SU-DHL-6 (cell line): ENCODE data around the gene CARD11.

Experiments used
- H2AFZ ChIP-seq: fragments of 200-600 bp; sonication (generic); 2 replicates; pipeline ENCODE4 v1.6.1; 2014; ENCODE audit warnings: low read depth, mild to moderate bottlenecking, moderate library complexity, mixed read lengths, antibody characterized with exemption, low read length; ENCODE audit not compliant: severe bottlenecking
- H3F3A ChIP-seq: fragments of 200-600 bp; shearing (Covaris generic); 2 replicates; pipeline ENCODE4 v1.6.0; 2016; ENCODE audit warnings: antibody characterized with exemption, mild to moderate bottlenecking; ENCODE audit not compliant: insufficient read depth
- H3K27ac ChIP-seq: fragments of 200-600 bp; sonication (generic); 2 replicates; pipeline ENCODE4 v1.5.1; 2016; ENCODE audit warnings: low read depth, mild to moderate bottlenecking, low read length, moderate library complexity, mixed read lengths
- H3K27me3 ChIP-seq: fragments of 200-600 bp; sonication (generic), shearing (Covaris generic); 2 replicates; pipeline ENCODE4 v1.6.0; 2014; ENCODE audit warnings: mild to moderate bottlenecking, low read length
- H3K36me3 ChIP-seq: fragments of 200-600 bp; sonication (generic); 2 replicates; pipeline ENCODE4 v1.6.1; 2014; ENCODE audit warnings: mild to moderate bottlenecking, low read length, mixed read lengths
- H3K4me2 ChIP-seq: fragments of 300-600, 200-600 bp; shearing (Covaris generic), sonication (generic); 2 replicates; pipeline ENCODE4 v1.6.0; 2014; ENCODE audit warnings: low read length, low read depth, mild to moderate bottlenecking; ENCODE audit not compliant: poor library complexity, severe bottlenecking
- H3K4me3 ChIP-seq: fragments of 200-600 bp; sonication (generic); 2 replicates; pipeline ENCODE4 v1.5.1; 2014; ENCODE audit warnings: antibody characterized with exemption, low read length, mild to moderate bottlenecking, mixed read lengths; ENCODE audit not compliant: insufficient read depth, poor library complexity, severe bottlenecking
- H3K79me2 ChIP-seq: fragments of 200-600 bp; sonication (generic); 2 replicates; pipeline ENCODE4 v1.6.1; 2014; ENCODE audit warnings: mild to moderate bottlenecking, low read length, moderate library complexity; ENCODE audit not compliant: insufficient read depth
- H3K9ac ChIP-seq: fragments of 200-600 bp; sonication (generic); 2 replicates; pipeline ENCODE4 v1.7.0; 2014; ENCODE audit warnings: mild to moderate bottlenecking, low read length
- H3K9me2 ChIP-seq: fragments of 200-600 bp; sonication (generic); replicated peaks from 2 replicates; pipeline ENCODE4 v1.6.1; 2014; ENCODE audit warnings: low read length; ENCODE audit not compliant: insufficient read depth
- H3K9me3 ChIP-seq: fragments of 200-600 bp; sonication (generic); 2 replicates; pipeline ENCODE4 v1.6.1; 2014; ENCODE audit warnings: low read length, mixed read lengths; ENCODE audit not compliant: insufficient read depth
- H4K20me1 ChIP-seq: fragments of 200-600 bp; sonication (generic); 2 replicates; pipeline ENCODE4 v1.6.1; 2014; ENCODE audit warnings: low read depth, mild to moderate bottlenecking, antibody characterized with exemption, low read length, moderate library complexity, mixed read lengths
- EZH2phosphoT487 ChIP-seq: fragments of 200-600 bp; sonication (generic), shearing (Covaris generic); conservative IDR thresholded peaks from 2 replicates; pipeline ENCODE4 v1.6.1; 2018; ENCODE audit warnings: mild to moderate bottlenecking, antibody characterized with exemption, low read length, moderate library complexity, mixed read lengths
- TF ChIP-seq, protein P1 (sequence below): fragments of 200-600 bp; sonication (generic); IDR thresholded peaks from one replicate; pipeline ENCODE4 v1.5.1; 2017; ENCODE audit warnings: antibody characterized with exemption, mild to moderate bottlenecking, low read length, moderate library complexity; ENCODE audit not compliant: insufficient read depth, poor library complexity, severe bottlenecking

CARD11 gene

DNA sequence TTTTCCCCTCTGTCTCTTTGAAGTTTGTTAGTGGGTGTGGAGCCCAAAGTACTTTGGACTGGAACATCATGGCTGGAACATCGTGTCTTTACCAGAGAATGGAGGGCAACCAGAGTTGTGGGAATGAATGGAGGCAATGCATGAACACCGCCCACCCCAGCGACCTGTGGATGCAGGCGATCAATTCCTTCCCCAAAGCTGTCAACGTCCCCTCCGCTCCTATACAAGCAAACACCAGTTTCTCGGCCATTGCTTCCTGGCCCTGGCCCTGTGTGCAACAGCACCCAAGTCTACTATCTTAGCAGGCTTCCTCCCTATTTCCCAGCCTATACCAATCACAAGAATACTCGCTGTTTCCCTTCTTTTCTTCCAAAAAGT, 62.6 kb downstream of the CARD11 start:
- no peak for TF ChIP-seq EZH2phosphoT487
- TF ChIP-seq, protein P1, sequence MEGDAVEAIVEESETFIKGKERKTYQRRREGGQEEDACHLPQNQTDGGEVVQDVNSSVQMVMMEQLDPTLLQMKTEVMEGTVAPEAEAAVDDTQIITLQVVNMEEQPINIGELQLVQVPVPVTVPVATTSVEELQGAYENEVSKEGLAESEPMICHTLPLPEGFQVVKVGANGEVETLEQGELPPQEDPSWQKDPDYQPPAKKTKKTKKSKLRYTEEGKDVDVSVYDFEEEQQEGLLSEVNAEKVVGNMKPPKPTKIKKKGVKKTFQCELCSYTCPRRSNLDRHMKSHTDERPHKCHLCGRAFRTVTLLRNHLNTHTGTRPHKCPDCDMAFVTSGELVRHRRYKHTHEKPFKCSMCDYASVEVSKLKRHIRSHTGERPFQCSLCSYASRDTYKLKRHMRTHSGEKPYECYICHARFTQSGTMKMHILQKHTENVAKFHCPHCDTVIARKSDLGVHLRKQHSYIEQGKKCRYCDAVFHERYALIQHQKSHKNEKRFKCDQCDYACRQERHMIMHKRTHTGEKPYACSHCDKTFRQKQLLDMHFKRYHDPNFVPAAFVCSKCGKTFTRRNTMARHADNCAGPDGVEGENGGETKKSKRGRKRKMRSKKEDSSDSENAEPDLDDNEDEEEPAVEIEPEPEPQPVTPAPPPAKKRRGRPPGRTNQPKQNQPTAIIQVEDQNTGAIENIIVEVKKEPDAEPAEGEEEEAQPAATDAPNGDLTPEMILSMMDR: no peak
- Histone ChIP-seq H3K36me3 (no peaks in the 10 kb centered on the region), H3K79me2 (peaks cover 46% of the 10 kb centered on the region), H3K27me3 (no peaks in the 10 kb centered on the region), H3K27ac (peak overlapping the region; percentile 86), H4K20me1 (no peaks in the 10 kb centered on the region; the same call in 1 of the 2 replicates), H3F3A (peaks cover 22% of the 10 kb centered on the region), H3K9ac (no peak overlapping the region; the same call in 1 of the 2 replicates), H3K4me2 (peak overlapping the region; percentile 70), H3K9me3 (no peaks in the 10 kb centered on the region), H3K9me2 (no peaks in the 10 kb centered on the region), H2AFZ (no peak overlapping the region), H3K4me3 (peak overlapping the region; percentile 50)

DNA sequence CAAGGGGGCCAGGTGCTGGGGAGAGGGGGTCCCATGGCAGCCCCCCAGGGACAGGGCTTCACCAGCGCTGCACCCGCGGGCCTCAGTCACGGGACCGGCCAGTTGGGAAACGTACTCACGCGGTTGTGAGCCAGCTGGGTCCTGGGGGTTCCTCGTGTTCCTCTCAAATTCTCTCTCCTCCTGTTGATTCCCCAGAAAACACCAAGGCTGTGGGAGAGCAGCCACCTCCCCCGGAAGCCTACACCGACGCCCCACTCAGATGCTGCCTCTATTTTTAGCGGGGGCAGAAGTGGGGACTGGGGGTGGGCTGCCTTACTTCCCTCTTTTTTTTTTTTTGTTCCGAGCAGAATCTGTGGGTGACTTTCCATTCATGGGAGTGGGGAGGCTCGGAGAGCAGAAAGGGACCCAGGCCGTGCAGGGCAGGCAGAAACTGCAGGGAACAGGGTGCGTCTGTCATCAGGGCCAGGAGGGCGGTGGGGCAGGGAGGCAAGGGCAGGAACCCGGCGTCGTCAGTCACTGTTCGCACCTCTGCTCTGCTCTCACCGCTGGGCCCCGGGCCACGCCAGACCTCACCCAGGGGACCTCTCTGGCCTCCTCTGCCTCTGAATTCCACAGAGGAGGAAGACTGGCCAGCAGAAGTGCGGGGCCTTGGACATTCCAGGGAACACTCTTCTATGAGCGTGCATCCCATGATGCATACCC, 63.1 kb downstream of the CARD11 start:
- peak overlapping the region; percentile 53 for H3K9ac ChIP-seq

DNA sequence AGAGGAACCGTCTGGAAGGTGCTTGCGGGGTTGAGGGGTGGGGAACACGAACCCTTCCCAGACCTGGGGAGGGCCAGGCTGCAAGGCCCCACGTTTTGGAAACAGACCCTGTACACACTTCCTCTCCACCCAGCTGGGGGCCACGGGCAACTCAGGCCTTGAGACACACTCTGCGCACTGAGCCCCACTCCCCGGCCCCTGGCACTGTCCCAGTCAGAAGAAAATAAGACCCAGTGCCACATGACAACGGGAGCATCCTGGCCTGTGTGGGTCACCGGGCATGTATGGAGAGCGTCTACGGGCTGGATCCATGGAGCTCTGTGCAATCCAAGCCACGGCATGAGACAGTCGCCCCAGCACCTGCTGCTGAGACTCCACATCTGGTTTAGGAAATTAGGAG, 63.7 kb downstream of the CARD11 start:
- no peaks in the 10 kb centered on the region; the same call in 1 of the 2 replicates for H4K20me1 ChIP-seq
- no peaks in the 10 kb centered on the region for H3K9me3 ChIP-seq
- H3K4me3 ChIP-seq: peak overlapping the region; percentile 50
- H3K36me3 ChIP-seq: no peaks in the 10 kb centered on the region
- peak overlapping the region; percentile 53 for H3K9ac ChIP-seq
- H3K9me2 ChIP-seq: no peaks in the 10 kb centered on the region
- no peak overlapping the region for H2AFZ ChIP-seq
- H3K4me2 ChIP-seq: peak overlapping the region; percentile 70
- H3K27ac ChIP-seq: peak overlapping the region; percentile 86
- H3K79me2 ChIP-seq: peaks cover 40% of the 10 kb centered on the region
- H3F3A ChIP-seq: peaks cover 22% of the 10 kb centered on the region
- no peaks in the 10 kb centered on the region for H3K27me3 ChIP-seq
- TF ChIP-seq, protein P1: no peak
- TF ChIP-seq EZH2phosphoT487: no peak

More for the DNA sequence above, 63.1 kb downstream of the CARD11 start:
- TF ChIP-seq EZH2phosphoT487: no peak
- TF ChIP-seq, protein P1: no peak
- Histone ChIP-seq H3K27me3 (no peaks in the 10 kb centered on the region), H3F3A (peaks cover 22% of the 10 kb centered on the region), H3K27ac (peak overlapping the region; percentile 86), H3K4me3 (peak overlapping the region; percentile 50), H4K20me1 (no peaks in the 10 kb centered on the region; the same call in 1 of the 2 replicates), H3K79me2 (peaks cover 44% of the 10 kb centered on the region), H3K9me3 (no peaks in the 10 kb centered on the region), H3K36me3 (no peaks in the 10 kb centered on the region), H3K9me2 (no peaks in the 10 kb centered on the region), H2AFZ (no peak overlapping the region), H3K4me2 (peak overlapping the region; percentile 70)
